Keratinocyte (primary cell): ENCODE results near the gene SEBOX.

Experiments used
- CTCF ChIP-seq, 3 experiments: IDR thresholded peaks in 1 of 3; conservative IDR thresholded peaks in 1 of 3; optimal IDR thresholded peaks in 1 of 3; 2 replicates in 2 of 3; 3 replicates in 1 of 3; pipeline versions ENCODE3 to v1.5.1; 2011; ENCODE audit warnings: low read length in 3 of 3, mild to moderate bottlenecking in 3 of 3, moderate library complexity in 2 of 3, control low read depth in 1 of 3, inconsistent platforms in 1 of 3; ENCODE audit not compliant: insufficient read depth in 2 of 3; ENCODE audit errors: extremely low read depth in 1 of 3
- EZH2 ChIP-seq: IDR thresholded peaks from one replicate; pipeline ENCODE4 v1.6.1; 2012; ENCODE audit warnings: inconsistent platforms, mild to moderate bottlenecking, low read length, moderate library complexity

GRCh38 chr17:28379814-28380801 is 15.1 kb upstream of the SEBOX start:
- no peak for TF ChIP-seq CTCF (optimal IDR thresholded peaks at IDR 0.05 in 1 of 3, IDR thresholded peaks at IDR 0.05 in 1 of 3, conservative IDR thresholded peaks at IDR 0.05 in 1 of 3; ENCODE audit: extremely low read depth in 1 of 3, insufficient read depth in 2 of 3, low read length in 3 of 3)
- no peak for TF ChIP-seq EZH2
